ENCODE measurements around the gene ABCA13. TPM values are rescaled to one million over a fixed set of nuclear protein-coding genes. Genes with fewer than 3 reads are reported as not detected.

Gene ABCA13
- total RNA-seq, 1 donor from 2014 or later = 2.2 TPM

- DNase-seq (no peak), ATAC-seq (no peak)
- Histone ChIP-seq H3K27me3 (ENCODE audit: low read depth) (no peaks in the 10 kb centered on the region), H3K27ac (no peak overlapping the region), H3K36me3 (no peaks in the 10 kb centered on the region), H3K9me3 (no peaks in the 10 kb centered on the region), H3K4me3 (no peak overlapping the region), H3K4me1 (no peaks in the 10 kb centered on the region)
- intact Hi-C loops (cut with DNase I) = no loop called here
- no peak for TF ChIP-seq CTCF (IDR thresholded peaks at IDR 0.05)
Observed at GRCh38 chr7:48548667-48549066, 377.4 kb downstream of the ABCA13 start.

GRCh38 chr7:48551652-48552051, 380.4 kb downstream of the ABCA13 start:
- intact Hi-C loops (cut with DNase I) = no loop called here
- Histone ChIP-seq H3K27me3 (ENCODE audit: low read depth) (no peaks in the 10 kb centered on the region), H3K4me3 (no peak overlapping the region), H3K36me3 (no peaks in the 10 kb centered on the region), H3K27ac (no peak overlapping the region), H3K9me3 (no peaks in the 10 kb centered on the region), H3K4me1 (no peaks in the 10 kb centered on the region)
- ATAC-seq (no peak), DNase-seq (no peak)
- no peak for TF ChIP-seq CTCF (IDR thresholded peaks at IDR 0.05)

- no peak for TF ChIP-seq CTCF (IDR thresholded peaks at IDR 0.05)
- no peaks in the 10 kb centered on the region for H3K27me3 ChIP-seq (ENCODE audit: low read depth)
- no peak for ATAC-seq
- H3K27ac ChIP-seq = no peak overlapping the region
- H3K4me1 ChIP-seq = no peaks in the 10 kb centered on the region
- H3K9me3 ChIP-seq = no peaks in the 10 kb centered on the region
- intact Hi-C loops (cut with DNase I) = no loop called here
- H3K4me3 ChIP-seq = no peak overlapping the region
- no peaks in the 10 kb centered on the region for H3K36me3 ChIP-seq
- DNase-seq = no peak
Observed at GRCh38 chr7:48563334-48563733, 392.1 kb downstream of the ABCA13 start.

GRCh38 chr7:48575516-48575915, 404.3 kb downstream of the ABCA13 start:
- H3K27ac ChIP-seq = no peak overlapping the region
- H3K4me1 ChIP-seq = no peaks in the 10 kb centered on the region
- no peaks in the 10 kb centered on the region for H3K36me3 ChIP-seq
- H3K4me3 ChIP-seq = no peak overlapping the region
- no peak for TF ChIP-seq CTCF (IDR thresholded peaks at IDR 0.05)
- no peak for ATAC-seq
- H3K27me3 ChIP-seq (ENCODE audit: low read depth) = no peaks in the 10 kb centered on the region
- no peaks in the 10 kb centered on the region for H3K9me3 ChIP-seq
- DNase-seq = no peak
- intact Hi-C loops (cut with DNase I) = no loop called here

GRCh38 chr7:48587475-48587874, 416.2 kb downstream of the ABCA13 start:
- Histone ChIP-seq H3K4me3 (no peak overlapping the region), H3K36me3 (no peaks in the 10 kb centered on the region), H3K4me1 (no peaks in the 10 kb centered on the region), H3K27ac (no peak overlapping the region), H3K27me3 (ENCODE audit: low read depth) (no peaks in the 10 kb centered on the region), H3K9me3 (no peaks in the 10 kb centered on the region)
- ATAC-seq = no peak
- no peak for TF ChIP-seq CTCF (IDR thresholded peaks at IDR 0.05)
- intact Hi-C loops (cut with DNase I) = no loop called here
- no peak for DNase-seq

- H3K9me3 ChIP-seq = no peaks in the 10 kb centered on the region
- intact Hi-C loops (cut with DNase I) = no loop called here
- no peak overlapping the region for H3K27ac ChIP-seq
- no peaks in the 10 kb centered on the region for H3K4me1 ChIP-seq
- no peak for ATAC-seq
- H3K4me3 ChIP-seq = no peak overlapping the region
- TF ChIP-seq CTCF (IDR thresholded peaks at IDR 0.05) = no peak
- no peaks in the 10 kb centered on the region for H3K27me3 ChIP-seq (ENCODE audit: low read depth)
- DNase-seq = no peak
- no peaks in the 10 kb centered on the region for H3K36me3 ChIP-seq
Observed at GRCh38 chr7:48594349-48594748, 423.1 kb downstream of the ABCA13 start.
